Retinal pigment epithelial cell (primary cell): Measurements from ENCODE around the gene ZNF790.
A peak's percentile ranks its signal among the peaks of the same experiment; 100 is the strongest.

Experiments
- DNase-seq: peaks from one replicate; pipeline ENCODE4 v3.0.0-alpha.2; 2010; ENCODE audit warnings: low read depth
- H3K4me3 ChIP-seq: 2 replicates; pipeline ENCODE4 v1.5.1; 2011; ENCODE audit warnings: mild to moderate bottlenecking, low read length, control low read depth, moderate library complexity
- CTCF ChIP-seq: conservative IDR thresholded peaks from 2 replicates; pipeline ENCODE4 v1.5.1; 2011; ENCODE audit warnings: low read depth, low read length, control low read depth, inconsistent platforms

ZNF790 gene

GRCh38 chr19:36837906-36838783, at the start of gene ZNF790:
Gene ZNF790, minus strand, starts transcription at chr19:36838387. Its CDS starts 12,768 bp downstream, at chr19:36825619.
- TF ChIP-seq CTCF, result no peak
- peak within 1 kb of the TSS; percentile 89 for H3K4me3 ChIP-seq
- DNase-seq, result peak; percentile 85

GRCh38 chr19:36876993-36877938, 39.1 kb upstream of the ZNF790 start:
- TF ChIP-seq CTCF, result no peak
- DNase-seq, result no peak
- H3K4me3 ChIP-seq, result no peak overlapping the region

DNA sequence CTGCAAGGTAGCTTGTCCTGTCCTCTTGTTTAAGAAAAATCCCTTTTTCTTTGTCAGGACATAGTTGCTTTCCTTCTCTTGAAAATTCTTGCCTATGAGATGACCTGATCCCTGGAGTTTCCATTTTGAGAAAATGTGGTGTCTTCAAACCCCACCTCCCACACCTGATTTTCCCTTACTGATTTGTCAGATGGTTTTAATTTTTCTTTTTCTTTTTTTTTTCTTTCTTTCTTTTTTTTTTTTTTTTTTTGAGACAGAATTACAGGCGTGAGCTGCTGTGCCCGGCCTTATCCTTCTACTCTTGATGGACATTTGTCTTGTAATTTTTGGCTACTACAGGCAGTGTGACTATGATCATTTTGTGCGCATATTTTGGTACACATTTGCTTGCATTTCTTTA, 13.7 kb upstream of the ZNF790 start:
- DNase-seq, result no peak
- TF ChIP-seq CTCF, result no peak
- peak overlapping the region; percentile 99 for H3K4me3 ChIP-seq

GRCh38 chr19:36850559-36851442, 12.6 kb upstream of the ZNF790 start, which contains the start of gene ZNF345:
Gene ZNF345, plus strand, starts transcription at chr19:36850876. Its CDS starts 25,955 bp downstream, at chr19:36876831.
- no peak for TF ChIP-seq CTCF
- peak within 1 kb of the TSS; percentile 99 for H3K4me3 ChIP-seq

DNA sequence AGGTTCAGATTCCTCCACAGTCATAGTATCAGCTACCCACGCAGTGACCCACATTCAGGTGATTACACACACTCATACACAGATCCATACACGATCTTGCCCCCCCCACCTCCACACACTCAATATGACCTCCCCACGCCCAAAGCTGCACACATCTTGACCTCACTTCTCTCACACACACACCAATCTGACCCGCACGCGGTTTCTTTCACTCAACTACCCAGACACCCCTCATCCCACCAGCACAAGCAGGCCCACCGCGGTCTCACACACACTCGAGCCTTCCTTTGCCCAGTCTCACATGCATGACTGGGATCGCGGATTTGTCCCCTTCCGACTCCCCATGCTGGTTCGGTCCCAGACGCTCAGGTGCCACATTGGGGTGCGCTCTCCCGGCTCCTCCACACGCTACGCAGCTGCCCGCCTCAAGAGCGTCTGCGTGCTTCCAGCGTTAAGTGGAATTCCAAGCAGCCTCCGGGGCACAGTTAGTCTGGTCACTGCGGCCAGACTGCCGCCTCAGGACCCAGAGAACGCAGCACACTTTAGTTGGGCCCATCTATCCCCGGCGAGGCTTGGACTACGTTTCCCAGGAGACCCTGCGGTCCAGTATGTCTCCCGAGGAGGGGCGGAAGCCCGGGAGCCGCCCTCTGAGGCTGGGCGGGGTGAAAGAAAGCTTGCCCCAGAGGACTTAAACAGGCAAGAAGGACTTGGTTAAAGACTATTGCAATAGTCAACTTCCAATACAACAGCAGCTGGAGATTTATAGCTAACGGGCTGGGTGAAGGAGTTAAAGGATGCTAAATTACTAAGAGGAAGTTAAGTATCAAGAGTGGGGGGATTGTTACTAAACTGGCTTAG, 11.7 kb upstream of the ZNF790 start:
- H3K4me3 ChIP-seq, result peak overlapping the region; percentile 99
- DNase-seq, result peak; percentile 70
- no peak for TF ChIP-seq CTCF

More at GRCh38 chr19:36850559-36851442, 12.6 kb upstream of the ZNF790 start, which contains the start of gene ZNF345:
- DNase-seq, result peak; percentile 85
